ENCODE results near the gene SCN10A.

DNA sequence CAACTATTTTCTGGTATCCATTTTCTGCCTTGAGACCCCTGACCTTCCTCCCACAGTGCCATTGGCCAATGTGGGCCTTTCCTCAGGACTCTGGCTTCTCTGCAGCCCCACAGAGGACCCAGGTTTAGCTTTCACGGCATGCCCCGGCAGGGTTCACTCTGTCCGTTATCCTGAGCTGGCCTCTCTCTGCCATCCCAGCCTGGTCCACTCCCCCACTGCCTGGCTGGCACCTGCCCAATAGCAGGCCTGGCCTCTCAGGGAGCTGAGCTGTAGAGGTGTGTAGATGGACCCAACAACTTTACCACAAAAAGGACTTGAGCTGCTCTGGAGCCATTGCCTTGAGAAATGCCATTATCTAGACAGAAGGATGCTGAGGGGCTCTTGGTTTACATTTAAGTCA is 57.5 kb downstream of the SCN10A start:
- TF ChIP-seq, protein P1, sequence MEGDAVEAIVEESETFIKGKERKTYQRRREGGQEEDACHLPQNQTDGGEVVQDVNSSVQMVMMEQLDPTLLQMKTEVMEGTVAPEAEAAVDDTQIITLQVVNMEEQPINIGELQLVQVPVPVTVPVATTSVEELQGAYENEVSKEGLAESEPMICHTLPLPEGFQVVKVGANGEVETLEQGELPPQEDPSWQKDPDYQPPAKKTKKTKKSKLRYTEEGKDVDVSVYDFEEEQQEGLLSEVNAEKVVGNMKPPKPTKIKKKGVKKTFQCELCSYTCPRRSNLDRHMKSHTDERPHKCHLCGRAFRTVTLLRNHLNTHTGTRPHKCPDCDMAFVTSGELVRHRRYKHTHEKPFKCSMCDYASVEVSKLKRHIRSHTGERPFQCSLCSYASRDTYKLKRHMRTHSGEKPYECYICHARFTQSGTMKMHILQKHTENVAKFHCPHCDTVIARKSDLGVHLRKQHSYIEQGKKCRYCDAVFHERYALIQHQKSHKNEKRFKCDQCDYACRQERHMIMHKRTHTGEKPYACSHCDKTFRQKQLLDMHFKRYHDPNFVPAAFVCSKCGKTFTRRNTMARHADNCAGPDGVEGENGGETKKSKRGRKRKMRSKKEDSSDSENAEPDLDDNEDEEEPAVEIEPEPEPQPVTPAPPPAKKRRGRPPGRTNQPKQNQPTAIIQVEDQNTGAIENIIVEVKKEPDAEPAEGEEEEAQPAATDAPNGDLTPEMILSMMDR (IDR thresholded peaks at IDR 0.05): no peak
- no peak for TF ChIP-seq POLR2A (IDR thresholded peaks at IDR 0.05)
